PFSK-1 (cell line): ENCODE results near the gene TAF1C.

Experiments
- FOXP2 ChIP-seq: optimal IDR thresholded peaks from 2 replicates; pipeline ENCODE3; 2011; ENCODE audit warnings: borderline replicate concordance, control low read depth, inconsistent platforms; ENCODE audit not compliant: insufficient read depth; ENCODE audit errors: extremely low read length, extremely low read depth
- POLR2AphosphoS5 ChIP-seq: IDR thresholded peaks from 2 replicates; pipeline ENCODE4 v1.6.1; 2012; ENCODE audit warnings: low read depth, mild to moderate bottlenecking, control low read depth, low read length, moderate library complexity
- REST ChIP-seq, 2 experiments: IDR thresholded peaks; 2 replicates each; pipeline versions ENCODE4 v1.6.1 to v1.8.0; 2011 to 2012; ENCODE audit warnings: low read depth in 2 of 2, low read length in 2 of 2, control low read depth in 1 of 2, inconsistent platforms in 1 of 2, mild to moderate bottlenecking in 1 of 2, moderate library complexity in 1 of 2; ENCODE audit not compliant: insufficient read depth in 1 of 2
- SIN3A ChIP-seq: IDR thresholded peaks from 2 replicates; pipeline ENCODE4 v1.6.1; 2012; ENCODE audit warnings: mild to moderate bottlenecking, low read length, moderate library complexity, borderline replicate concordance; ENCODE audit not compliant: insufficient read depth
- TAF1 ChIP-seq: IDR thresholded peaks from 2 replicates; pipeline ENCODE4 v1.6.1; 2012; ENCODE audit warnings: low read length, control low read depth, borderline replicate concordance; ENCODE audit not compliant: insufficient read depth

TAF1C gene

GRCh38 chr16:84218956-84219355, 32.1 kb upstream of the TAF1C start:
- TF ChIP-seq SIN3A: no peak
- no peak for TF ChIP-seq POLR2AphosphoS5
- TF ChIP-seq FOXP2: no peak
- TF ChIP-seq REST (IDR thresholded peaks at IDR 0.05; ENCODE audit: insufficient read depth in 1 of 2, low read depth in 2 of 2, low read length in 2 of 2): no peak
- TF ChIP-seq TAF1: no peak

DNA sequence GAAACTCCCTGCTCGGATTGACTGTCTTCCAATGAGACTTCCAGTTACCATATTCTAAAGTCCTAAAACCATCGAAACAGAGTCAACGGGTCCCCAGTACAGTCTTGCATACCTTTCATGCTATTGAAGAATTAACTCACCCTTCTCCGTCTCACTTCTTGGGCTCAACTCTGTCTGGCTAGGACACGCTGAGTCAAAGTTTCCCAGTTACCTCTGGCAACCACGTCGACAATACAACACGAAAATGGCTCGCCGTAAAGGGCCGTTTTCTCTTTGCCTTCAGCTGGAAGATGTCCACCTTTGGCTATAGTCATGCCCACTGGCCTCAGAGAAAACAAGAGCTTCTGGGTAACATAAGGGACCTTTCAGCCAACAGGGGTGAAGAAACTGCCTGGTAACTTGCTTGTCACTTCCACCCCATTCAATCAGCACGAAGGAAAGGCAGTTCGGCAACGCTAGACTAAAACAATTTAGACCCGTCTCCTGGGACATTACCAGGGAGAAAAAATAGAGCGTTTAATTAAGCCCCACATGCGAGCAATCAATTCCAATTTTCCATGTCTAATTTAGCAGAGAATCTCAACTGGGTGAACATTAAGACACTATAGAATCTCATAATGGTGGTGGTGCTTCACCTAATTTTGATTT, 31.4 kb upstream of the TAF1C start:
- TF ChIP-seq SIN3A (no peak), FOXP2 (no peak), POLR2AphosphoS5 (no peak), TAF1 (no peak)

DNA sequence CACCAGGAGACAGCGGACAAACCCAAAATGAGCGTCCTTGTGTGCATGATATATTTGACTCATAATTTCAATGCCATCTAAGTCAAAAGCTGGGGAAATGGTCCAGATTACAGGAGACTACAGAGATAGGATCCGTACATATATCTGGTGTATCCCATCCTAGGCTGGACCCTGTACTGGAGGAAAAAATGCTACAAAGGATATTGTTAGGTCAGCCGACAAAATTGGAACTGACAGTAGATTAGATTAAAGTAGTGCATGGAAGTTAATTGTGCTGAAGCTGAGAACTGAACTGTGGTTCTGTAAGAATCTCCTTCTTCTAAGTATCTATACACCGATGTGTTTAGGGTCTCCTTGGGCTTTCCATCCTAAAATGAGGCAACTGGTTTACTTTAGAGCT, 28.7 kb upstream of the TAF1C start:
- TF ChIP-seq POLR2AphosphoS5 (no peak), SIN3A (no peak), TAF1 (no peak), FOXP2 (no peak), REST (IDR thresholded peaks at IDR 0.05; ENCODE audit: insufficient read depth in 1 of 2, low read depth in 2 of 2, low read length in 2 of 2) (no peak)

- TF ChIP-seq SIN3A (no peak), REST (IDR thresholded peaks at IDR 0.05; ENCODE audit: insufficient read depth in 1 of 2, low read depth in 2 of 2, low read length in 2 of 2) (no peak)
Observed at GRCh38 chr16:84214451-84215066, 27.7 kb upstream of the TAF1C start.

DNA sequence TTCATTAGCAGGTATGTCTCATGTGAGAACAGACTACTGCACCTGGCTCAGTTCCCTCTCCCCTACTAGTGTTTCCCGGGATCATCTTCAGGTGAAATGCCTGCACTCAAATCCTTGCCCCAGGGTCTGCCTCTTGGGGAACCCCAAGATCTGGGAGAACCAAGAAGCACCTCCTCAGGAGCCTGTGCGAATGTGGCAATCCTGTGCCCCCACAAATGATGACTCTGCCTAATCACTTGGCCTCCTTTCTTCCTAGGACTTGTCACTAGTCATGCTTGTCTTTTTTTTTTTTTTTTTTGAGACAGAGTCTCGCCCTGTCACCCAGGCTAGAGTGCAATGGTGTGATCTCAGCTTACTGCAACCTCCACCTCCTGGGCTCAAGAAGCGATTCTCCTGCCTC, 25.8 kb upstream of the TAF1C start:
- TF ChIP-seq REST (IDR thresholded peaks at IDR 0.05; ENCODE audit: insufficient read depth in 1 of 2, low read depth in 2 of 2, low read length in 2 of 2): no peak
- TF ChIP-seq FOXP2: no peak
- no peak for TF ChIP-seq POLR2AphosphoS5
- TF ChIP-seq TAF1: no peak
- no peak for TF ChIP-seq SIN3A
